NCI-H146 (cell line): Measurements from ENCODE around the gene ATP5PF.
"Not testable (repeated sequence)": the region's sequence is repeated elsewhere in the genome, so short reads cannot be mapped to it uniquely, and the experiment has no call there.

ENCODE experiments used
- DNase-seq: peaks from one replicate; lab custom pipeline; 2025; lab: John Stamatoyannopoulos, UW

ATP5PF gene

GRCh38 chr21:25722631-25723030 lies 12.1 kb downstream of the ATP5PF start:
- no peak for DNase-seq

DNA sequence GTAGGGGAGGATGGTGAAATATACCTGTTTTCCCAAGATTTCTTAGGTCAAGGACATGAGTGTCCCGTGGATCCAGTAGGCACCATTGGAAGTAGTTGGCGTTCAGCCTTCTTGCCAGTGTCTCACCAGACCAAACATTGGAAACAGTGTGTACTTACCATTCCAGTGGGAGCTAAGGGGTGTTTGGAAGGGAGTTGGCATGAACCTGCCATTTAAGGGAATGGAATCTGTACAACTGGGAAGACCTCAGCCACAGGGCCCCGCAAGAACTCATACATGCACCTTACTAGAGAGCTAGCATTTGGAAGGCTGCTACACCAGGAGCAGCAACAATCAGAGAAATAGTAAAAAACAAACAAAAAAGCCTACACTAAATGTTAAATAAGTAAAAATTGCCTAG lies 12.7 kb downstream of the ATP5PF start:
- no peak for DNase-seq

DNA sequence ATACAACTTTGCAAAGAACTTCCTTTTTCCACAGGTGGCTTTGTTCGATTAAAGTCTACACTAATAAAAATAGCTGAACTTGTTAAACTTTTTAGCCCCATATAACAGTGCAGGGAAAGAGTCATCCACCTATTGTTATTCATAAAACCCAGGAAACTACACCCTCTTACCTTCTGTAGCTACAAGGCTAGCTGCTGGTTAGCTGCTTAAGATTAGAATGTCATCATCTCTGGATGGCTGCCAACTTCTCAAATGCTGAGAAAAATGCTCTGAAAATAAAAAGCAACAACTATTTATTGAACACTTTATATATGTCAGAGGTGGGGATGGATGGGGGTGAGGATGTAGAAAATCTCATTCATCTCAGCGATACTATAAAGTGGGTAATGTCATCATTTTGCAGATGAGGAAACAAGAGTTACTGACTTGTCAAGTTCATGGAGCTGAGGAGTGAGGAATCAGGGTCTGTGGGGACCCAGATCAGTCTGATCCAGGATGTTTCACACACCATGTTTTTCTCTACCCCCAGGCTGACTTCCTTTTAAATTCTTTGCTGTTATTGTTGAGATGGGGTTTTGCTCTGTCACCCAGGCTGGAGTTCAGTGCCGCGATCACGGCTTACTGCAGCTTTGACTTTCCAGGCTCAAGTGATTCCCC lies 17.1 kb downstream of the ATP5PF start:
- DNase-seq, result no peak

DNA sequence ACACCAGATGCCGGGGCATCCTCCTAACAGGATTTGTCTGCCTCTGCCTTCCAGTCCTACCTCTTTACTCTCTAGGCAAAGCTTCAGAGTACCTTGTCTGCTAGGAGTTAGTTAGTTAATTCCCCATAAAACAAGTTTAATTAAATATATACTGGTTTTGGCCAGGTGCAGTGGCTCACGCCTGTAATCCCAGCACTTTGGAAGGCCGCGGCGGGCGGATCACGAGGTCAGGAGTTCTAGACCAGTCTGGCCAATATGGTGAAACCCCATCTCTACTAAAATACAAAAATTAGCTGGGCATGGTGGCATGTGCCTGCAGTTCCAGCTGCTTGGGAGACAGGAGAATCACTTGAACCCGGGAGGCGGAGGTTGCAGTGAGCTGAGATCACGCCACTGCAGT lies 20.6 kb downstream of the ATP5PF start:
- DNase-seq, result not testable (repeated sequence)

- no peak for DNase-seq
These were observed 24.2 kb downstream of the ATP5PF start for GRCh38 chr21:25710550-25710949.

DNA sequence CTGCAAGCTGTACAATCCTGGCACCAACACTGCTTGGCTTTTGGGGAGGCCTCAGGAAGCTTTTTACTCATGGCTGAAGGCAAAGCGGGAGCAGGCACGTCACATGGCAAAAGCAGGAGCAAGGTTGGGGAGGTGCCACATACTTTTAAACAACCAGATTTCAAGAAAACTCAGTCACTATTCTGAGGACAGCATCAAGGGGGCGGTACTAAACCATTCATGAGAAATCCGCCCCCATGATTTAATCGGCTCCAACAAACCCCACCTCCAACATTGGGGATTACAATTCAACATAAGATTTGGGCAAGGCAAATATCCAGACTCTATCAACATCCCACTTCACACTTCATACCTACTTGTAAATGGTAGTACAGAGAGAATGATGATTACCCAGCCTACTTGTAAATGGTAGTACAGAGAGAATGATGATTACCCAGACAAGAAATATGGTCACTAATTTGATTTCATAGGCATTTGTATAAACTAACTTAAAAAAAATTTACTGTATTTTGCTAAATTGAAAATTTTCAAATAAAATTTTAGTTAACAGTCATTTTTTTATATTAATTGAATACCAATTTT lies 24.9 kb downstream of the ATP5PF start:
- no peak for DNase-seq

- DNase-seq, result peak; percentile 16
These were observed 26.1 kb downstream of the ATP5PF start for GRCh38 chr21:25708467-25709065.

DNA sequence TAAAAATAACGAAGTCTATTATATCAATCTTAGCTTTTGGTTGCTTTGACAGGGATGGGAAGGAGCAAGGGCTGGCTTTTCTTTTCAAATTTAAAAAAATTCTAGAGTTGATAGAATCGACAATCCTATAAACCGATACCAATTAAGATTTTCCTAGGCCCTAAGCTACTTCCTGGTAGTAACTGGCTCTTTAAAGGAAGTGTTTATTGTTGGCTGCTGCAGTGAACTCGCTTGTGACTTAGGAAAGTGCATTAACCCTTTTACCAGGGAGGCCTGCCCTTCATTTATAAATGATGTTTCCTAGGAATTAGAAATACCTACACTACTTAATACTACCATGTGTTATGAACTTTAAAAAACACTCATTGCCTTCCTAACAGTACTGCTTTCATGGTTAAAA lies 33.2 kb downstream of the ATP5PF start:
- no peak for DNase-seq

DNA sequence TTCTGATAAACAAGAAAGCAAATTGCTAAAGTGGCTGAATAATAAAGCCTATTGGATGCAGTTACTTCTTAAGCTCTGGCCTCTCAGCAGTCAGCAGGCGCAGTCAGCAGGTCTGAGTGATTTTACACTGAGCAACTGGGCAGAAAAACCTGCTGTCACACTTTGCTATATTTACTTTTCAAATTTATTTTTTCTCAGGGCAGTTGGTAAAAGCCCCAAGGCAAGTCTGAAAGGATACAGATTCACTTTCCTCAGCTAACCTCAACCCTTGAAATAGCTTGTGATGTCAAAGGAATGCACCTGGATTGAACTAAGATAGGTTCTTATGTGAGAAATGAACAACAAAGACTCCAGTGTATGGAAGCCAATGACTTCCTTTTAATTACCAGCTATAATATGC lies 34.0 kb downstream of the ATP5PF start:
- no peak for DNase-seq

DNA sequence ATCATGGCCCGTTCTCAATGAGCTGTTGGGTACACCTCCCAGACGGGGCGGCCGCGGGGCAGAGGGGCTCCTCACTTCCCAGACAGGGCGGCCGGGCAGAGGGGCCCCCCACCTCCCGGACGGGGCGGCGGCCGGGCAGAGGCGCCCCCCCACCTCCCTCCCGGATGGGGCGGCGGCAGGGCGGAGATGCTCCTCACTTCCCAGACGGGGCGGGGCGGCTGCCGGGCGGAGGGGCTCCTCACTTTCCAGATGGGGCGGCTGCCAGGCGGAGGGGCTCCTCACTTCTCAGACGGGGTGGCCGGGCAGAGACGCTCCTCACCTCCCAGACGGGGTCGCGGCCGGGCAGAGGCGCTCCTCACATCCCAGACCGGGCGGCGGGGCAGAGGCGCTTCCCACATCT lies 39.2 kb downstream of the ATP5PF start:
- not testable (repeated sequence) for DNase-seq

- DNase-seq, result no peak
These were observed 42.7 kb downstream of the ATP5PF start for GRCh38 chr21:25691976-25692375.

GRCh38 chr21:25689226-25689625 lies 45.5 kb downstream of the ATP5PF start:
- DNase-seq, result no peak

DNA sequence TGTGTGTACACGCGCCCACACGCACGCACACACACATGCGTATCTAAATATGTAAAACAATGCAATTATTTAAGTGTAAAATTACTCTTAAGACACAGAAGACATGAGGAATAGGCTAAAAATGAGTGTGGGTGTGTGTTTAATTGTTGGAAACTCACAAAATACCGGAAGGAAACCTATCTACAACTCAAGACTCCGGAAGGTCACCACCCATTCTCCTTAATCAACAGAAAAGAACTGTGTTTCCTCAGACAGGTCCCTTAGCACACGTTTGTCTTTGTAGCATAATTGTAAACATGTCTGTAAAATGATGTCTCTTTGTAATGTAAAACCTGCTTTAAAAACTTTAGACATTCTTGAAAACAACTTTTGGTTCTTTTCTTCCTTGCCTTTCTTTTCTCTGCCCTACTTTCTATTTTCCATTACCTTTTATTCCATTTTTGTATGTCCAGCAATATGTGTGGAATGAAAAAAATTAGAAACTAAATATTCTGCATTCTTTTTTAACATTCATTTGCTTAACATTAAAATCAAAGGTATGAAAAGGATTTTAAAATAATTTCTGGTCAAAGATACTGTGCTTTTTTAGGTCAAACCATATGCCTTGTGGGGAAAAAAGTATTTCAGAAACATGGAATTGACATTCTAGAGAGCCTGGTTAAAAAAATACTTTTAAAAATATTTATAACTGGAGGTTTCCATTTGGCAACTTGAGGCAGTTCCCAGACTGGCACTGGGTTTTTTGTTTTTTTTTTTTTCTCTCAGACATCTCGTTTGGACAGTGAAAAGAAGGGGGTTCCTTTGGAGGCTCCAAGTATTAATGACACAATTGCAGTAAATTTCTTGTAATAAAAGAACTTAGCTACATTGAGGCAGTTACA lies 46.2 kb downstream of the ATP5PF start:
- DNase-seq, result no peak

DNA sequence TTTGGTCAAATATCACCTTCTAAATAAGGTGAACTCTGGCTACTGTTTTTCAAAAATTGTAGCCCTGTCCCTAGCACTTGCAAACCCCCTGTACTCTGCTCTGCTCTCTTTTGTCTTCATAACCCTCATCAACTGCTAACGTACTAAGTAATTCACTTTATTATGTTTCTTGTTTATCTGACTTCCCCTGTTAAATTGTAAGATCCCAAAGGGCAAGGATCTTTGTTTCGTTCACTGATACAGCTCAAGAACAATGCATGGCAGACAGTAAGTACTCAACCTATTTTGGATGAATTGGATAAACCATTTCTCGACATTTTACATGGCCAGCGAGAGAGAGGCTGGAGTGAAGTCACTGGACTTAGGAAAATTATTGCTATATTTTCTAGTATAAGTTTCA lies 46.9 kb downstream of the ATP5PF start:
- no peak for DNase-seq

DNA sequence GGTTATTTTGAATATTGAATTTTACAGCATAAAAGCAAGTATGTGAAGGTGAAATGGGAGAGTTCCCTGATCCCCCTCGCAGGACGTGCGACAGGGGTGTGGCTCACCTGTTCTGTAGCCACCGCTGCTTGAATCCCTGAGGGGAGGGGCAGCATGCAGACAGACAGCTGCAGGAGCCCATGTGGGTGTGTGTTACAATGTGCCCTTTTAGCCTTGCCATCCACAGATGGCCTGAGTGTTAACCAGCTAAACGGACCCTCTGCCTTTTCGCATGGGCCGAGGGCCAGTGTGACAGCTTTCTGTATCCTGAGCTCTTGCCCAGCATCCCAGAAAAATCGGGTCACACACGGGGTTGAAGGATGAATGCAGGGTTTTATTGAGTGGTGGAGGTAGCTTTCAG lies 52.3 kb downstream of the ATP5PF start:
- DNase-seq, result no peak

- no peak for DNase-seq
These were observed 58.3 kb downstream of the ATP5PF start for GRCh38 chr21:25676451-25676850.
